Nephron (organoid): ENCODE data around the gene UQCRFS1.
A peak's percentile ranks its signal among the peaks of the same experiment; 100 is the strongest.

Experiments used
- H3K27ac Mint-ChIP-seq, 3 experiments: 2 replicates each; pipeline ENCODE4 v1.8.0; 2020; ENCODE audit warnings: mixed read lengths in 3 of 3, mild to moderate bottlenecking in 2 of 3, moderate library complexity in 1 of 3
- H3K27me3 Mint-ChIP-seq: 2 replicates; pipeline ENCODE4 v1.8.0; 2021; ENCODE audit warnings: low read depth, mild to moderate bottlenecking, moderate library complexity, mixed read lengths
- H3K36me3 Mint-ChIP-seq: 2 replicates; pipeline ENCODE4 v1.8.0; 2020; ENCODE audit warnings: low read depth, mixed read lengths
- H3K4me1 Mint-ChIP-seq: 2 replicates; pipeline ENCODE4 v1.8.0; 2020; ENCODE audit warnings: mixed read lengths
- H3K4me3 Mint-ChIP-seq, 3 experiments: 2 replicates each; pipeline ENCODE4 v1.8.0; 2020; ENCODE audit warnings: mild to moderate bottlenecking in 3 of 3, mixed read lengths in 3 of 3, moderate library complexity in 2 of 3
- H3K9me3 Mint-ChIP-seq: 2 replicates; pipeline ENCODE4 v1.8.0; 2020; ENCODE audit warnings: mixed read lengths
- CTCF ChIP-seq, 3 experiments: fragments of 200-600 bp; sonication (generic); IDR thresholded peaks; one replicate each; pipeline ENCODE4 v1.5.0; 2021; ENCODE audit warnings: antibody characterized with exemption in 3 of 3; ENCODE audit not compliant: unreplicated experiment in 3 of 3

The UQCRFS1 gene

GRCh38 chr19:29201855-29202254 is 11.1 kb downstream of the UQCRFS1 start:
- TF ChIP-seq CTCF (IDR thresholded peaks at IDR 0.05; ENCODE audit: unreplicated experiment in 3 of 3) = peak in 1 of 3 experiments; percentile 16
- Mint-ChIP-seq H3K27me3 (no peaks in the 10 kb centered on the region), H3K4me3 (no peak overlapping the region), H3K27ac (no peak overlapping the region), H3K4me1 (no peaks in the 10 kb centered on the region), H3K9me3 (peaks cover 3% of the 10 kb centered on the region), H3K36me3 (peaks cover 14% of the 10 kb centered on the region)

GRCh38 chr19:29194658-29195057 is 18.3 kb downstream of the UQCRFS1 start:
- H3K4me1 Mint-ChIP-seq = no peaks in the 10 kb centered on the region
- H3K27me3 Mint-ChIP-seq = no peaks in the 10 kb centered on the region
- no peaks in the 10 kb centered on the region for H3K36me3 Mint-ChIP-seq
- H3K4me3 Mint-ChIP-seq = no peak overlapping the region
- TF ChIP-seq CTCF (IDR thresholded peaks at IDR 0.05; ENCODE audit: unreplicated experiment in 3 of 3) = no peak
- no peak overlapping the region for H3K27ac Mint-ChIP-seq
- H3K9me3 Mint-ChIP-seq = peaks cover 3% of the 10 kb centered on the region

GRCh38 chr19:29193155-29193554 is 19.8 kb downstream of the UQCRFS1 start:
- no peak overlapping the region for H3K27ac Mint-ChIP-seq
- H3K9me3 Mint-ChIP-seq = peaks cover 3% of the 10 kb centered on the region
- H3K27me3 Mint-ChIP-seq = no peaks in the 10 kb centered on the region
- no peaks in the 10 kb centered on the region for H3K36me3 Mint-ChIP-seq
- H3K4me3 Mint-ChIP-seq = no peak overlapping the region
- TF ChIP-seq CTCF (IDR thresholded peaks at IDR 0.05; ENCODE audit: unreplicated experiment in 3 of 3) = no peak
- peaks cover 13% of the 10 kb centered on the region for H3K4me1 Mint-ChIP-seq

- Mint-ChIP-seq H3K4me1 (peaks cover 31% of the 10 kb centered on the region), H3K9me3 (no peaks in the 10 kb centered on the region), H3K36me3 (no peaks in the 10 kb centered on the region), H3K4me3 (no peak overlapping the region), H3K27ac (no peak overlapping the region), H3K27me3 (no peaks in the 10 kb centered on the region)
- TF ChIP-seq CTCF (IDR thresholded peaks at IDR 0.05; ENCODE audit: unreplicated experiment in 3 of 3) = no peak
Observed at GRCh38 chr19:29191005-29191404, 21.9 kb downstream of the UQCRFS1 start.

GRCh38 chr19:29189033-29189360 is 24.0 kb downstream of the UQCRFS1 start:
- H3K36me3 Mint-ChIP-seq = no peaks in the 10 kb centered on the region
- H3K4me1 Mint-ChIP-seq = peaks cover 40% of the 10 kb centered on the region
- no peaks in the 10 kb centered on the region for H3K27me3 Mint-ChIP-seq
- TF ChIP-seq CTCF (IDR thresholded peaks at IDR 0.05; ENCODE audit: unreplicated experiment in 3 of 3) = no peak
- H3K9me3 Mint-ChIP-seq = no peaks in the 10 kb centered on the region
- peak overlapping the region in 1 of 3 experiments; percentile 51 for H3K27ac Mint-ChIP-seq
- H3K4me3 Mint-ChIP-seq = no peak overlapping the region

- TF ChIP-seq CTCF (IDR thresholded peaks at IDR 0.05; ENCODE audit: unreplicated experiment in 3 of 3) = no peak
- Mint-ChIP-seq H3K27ac (peak overlapping the region in 2 of 3 experiments; percentile 51 to 53), H3K9me3 (no peaks in the 10 kb centered on the region), H3K27me3 (no peaks in the 10 kb centered on the region), H3K4me1 (peaks cover 40% of the 10 kb centered on the region), H3K4me3 (no peak overlapping the region), H3K36me3 (no peaks in the 10 kb centered on the region)
Observed at GRCh38 chr19:29188289-29189032, 24.5 kb downstream of the UQCRFS1 start.
